CD4-positive, alpha-beta T cell treated with Interleukin-6 for 4 hours (primary cell): ENCODE results near the gene ZNF354C.
"Not testable (repeated sequence)": the region's sequence is repeated elsewhere in the genome, so short reads cannot be mapped to it uniquely, and the experiment has no call there.

ENCODE experiments used
- DNase-seq: peaks from one replicate; pipeline ENCODE4 v3.0.0-alpha.2; 2020; ENCODE audit warnings: mixed read lengths

The ZNF354C gene

DNA sequence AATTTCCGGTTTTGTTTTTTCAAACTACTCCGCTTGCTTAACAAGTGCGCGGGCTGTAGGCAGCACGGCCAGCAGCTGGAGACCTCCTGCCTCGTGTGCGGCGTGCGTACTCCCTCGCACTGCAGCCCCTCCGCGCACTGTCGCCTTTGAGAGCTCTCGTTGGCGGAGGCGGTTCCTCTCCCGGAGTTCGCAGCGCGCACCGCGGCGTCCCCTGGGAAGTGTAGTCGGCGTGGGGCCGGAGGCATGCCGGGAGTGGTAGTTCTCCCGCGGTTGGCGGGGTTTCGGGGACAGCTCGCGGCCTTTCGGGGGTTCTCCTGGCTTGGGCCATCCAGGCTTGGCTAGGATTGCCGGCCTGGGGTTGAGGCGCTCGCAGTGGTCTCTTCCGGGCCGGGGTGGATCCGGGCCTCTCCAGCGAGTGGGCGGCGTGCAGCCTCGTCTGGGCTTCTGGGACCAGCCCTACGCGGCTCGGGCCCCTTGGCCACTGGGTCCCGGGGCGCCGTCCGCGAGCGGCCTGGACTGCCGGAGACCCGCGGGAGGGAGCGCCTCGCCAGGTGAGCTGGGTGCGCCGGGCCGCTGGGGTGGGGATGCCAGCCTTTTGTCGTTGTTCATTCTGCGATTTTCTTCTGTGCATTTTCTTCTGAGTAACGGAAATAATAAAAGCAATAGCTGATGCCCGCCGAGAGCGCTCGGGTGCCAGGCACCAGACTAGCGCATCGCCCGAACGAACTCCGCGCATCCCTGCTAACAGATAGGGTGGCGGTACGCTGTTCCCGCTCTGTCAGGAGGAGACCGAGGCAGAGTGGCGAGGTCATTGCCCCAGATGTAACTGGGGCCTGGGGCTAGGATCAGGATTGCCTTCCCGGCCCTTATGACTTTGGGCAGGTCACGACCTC, at the start of gene ZNF354C:
Gene ZNF354C (plus strand): TSS at position 258 of the 893 bp plus-strand sequence. CDS start 1,696 bp downstream, outside the sequence.
- peak; percentile 89 for DNase-seq

DNA sequence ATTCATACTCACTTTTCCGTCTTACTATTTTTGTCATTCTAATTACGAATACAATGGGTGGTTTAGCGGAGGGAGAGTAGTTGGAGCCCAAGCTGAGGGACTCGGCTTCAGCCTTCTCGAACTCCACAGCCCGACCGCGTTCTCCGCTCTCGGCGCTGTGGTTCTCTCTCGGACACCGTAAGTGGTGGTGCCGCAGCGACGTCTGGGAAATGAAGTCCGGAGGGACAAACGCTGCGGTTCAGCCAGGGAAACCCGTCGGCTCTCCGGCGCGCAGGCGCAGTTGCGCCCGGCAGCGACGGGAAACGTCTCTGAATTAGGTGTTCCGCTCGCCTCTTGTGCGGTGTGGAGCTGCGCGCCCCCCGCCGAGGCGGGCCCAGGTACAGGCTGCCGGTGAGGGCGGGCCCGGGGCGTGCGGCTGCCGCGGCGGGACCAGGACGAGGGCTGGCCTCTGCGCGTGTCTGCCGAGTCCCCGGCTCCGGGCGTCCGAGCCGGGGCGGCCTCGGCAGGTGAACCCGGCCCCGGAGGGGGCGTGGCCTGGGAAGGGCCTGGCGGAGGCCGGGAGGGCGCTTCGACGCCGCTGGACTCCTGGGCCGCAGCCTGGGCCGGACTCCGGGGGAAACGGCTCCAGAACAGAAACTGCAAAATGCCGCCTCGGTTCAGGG, 36.5 kb upstream of the ZNF354C start, which contains the start of gene ZNF879:
Gene ZNF879 (plus strand): TSS at position 277 of the 662 bp plus-strand sequence. CDS start 1,201 bp downstream, outside the sequence.
- peak; percentile 94 for DNase-seq

DNA sequence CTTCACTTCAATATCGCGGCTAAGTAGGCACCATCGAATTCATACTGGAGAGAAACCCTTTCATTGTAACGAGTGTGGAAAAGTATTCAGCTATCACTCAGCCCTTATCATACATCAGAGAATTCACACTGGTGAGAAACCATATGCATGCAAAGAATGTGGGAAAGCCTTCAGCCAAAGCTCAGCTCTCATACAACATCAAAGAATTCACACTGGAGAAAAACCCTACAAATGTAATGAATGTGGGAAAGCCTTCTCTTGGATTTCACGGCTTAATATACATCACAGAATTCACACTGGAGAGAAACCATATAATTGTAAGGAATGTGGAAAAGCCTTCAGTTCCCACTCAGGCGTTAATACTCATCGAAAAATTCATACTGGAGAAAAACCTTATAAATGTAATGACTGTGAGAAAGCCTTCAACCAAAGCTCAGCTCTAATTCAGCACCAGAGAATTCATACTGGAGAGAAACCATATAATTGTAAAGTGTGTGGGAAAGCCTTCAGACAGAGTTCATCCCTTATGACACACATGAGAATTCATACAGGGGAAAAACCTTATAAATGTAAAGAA, 27.1 kb upstream of the ZNF354C start:
- DNase-seq, result no peak

- no peak for DNase-seq
Observed at GRCh38 chr5:179044765-179045164, 15.4 kb upstream of the ZNF354C start.

DNA sequence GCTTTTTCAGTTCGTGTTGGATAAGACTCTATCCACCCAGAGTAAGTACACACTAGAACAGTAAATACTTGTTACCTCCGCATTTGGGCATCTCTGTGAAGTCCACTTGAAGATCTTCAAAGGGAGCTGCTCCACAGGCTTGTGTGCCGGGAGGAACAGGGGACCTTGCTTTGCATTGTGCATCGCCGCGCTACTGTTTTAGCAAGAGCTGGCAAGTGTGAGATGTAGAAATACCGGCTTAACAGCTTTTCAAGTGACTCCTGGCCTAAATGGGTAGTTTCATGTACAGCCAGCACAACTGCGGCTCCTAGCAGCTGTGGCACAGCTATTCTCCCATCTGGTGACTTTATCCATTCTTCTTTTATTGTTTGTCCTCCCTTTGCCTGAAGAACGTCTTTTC, 8.4 kb upstream of the ZNF354C start:
- no peak for DNase-seq

DNA sequence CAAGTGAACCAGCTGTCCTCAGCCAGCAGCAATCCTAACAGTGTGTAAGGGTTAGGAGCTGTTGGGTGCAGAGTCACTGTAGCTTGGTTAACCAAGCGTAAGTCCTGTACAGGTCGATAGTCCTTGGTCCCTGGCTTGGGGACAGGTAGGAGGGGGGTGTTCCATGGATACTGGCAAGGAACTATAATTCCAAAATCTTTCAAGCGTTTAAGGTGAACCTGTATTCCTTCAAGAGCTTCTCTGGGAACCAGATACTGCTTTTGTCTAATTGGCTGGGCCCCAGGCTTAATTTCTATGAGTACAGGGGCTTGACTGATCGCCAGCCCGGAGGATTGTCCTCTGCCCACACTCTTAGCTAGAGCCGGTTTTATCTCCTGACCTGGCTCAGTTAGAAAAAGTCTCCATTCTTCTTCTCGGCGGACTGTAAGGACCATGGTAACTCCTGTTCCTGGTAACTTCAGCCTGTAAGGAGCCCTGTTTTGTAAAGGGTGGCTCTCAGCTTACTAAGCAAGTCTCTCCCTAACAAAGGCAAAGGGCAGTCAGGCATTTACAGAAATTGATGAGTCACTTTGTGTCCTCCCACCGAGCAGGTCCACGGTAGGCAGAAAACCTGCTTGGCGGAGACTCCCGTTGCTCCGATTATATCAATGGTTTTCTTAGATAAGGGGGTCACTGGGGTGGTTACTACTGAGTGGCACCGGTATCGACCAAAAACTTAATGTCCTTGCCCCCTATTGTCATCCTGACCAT, 6.0 kb upstream of the ZNF354C start:
- no peak for DNase-seq

DNA sequence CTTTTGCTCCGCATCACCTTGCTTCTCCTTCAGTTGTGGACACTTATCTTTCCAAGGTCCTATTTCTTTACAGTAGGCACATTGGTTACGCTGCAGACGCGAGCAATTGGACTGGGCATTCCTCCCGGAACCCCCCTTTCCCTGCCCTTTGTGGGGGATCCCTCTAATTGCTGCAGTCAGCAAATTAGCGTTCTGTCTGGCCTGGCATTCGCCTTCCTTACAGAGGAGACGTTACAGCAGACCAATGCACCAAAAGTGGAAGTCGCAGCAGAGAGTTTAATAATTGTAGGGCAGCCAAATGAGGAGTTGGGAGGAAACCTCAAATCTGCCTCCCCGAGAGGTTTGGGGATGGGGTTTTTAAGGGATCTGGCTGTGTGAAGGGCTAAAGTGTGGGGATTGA, 5.3 kb upstream of the ZNF354C start:
- no peak for DNase-seq

DNA sequence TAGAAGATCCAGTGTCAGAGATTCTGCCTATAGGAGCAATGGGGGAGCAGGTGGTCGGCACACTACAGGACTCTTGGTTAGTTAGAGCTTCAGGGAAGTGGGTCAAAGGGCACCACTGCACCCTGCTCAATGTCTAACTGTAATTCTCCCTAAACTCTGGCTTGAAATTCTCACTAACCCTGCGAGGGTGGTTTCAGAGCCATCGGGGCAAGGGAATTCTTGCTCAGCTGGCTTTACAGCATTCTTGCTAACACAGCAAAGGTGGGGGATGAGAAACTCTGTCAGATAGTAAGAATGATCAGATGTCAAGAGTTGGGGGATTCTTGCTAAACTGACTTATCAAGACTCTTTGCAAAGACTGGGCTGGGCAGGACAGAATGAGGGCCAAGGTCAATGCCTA, 4.7 kb upstream of the ZNF354C start:
- no peak for DNase-seq

DNA sequence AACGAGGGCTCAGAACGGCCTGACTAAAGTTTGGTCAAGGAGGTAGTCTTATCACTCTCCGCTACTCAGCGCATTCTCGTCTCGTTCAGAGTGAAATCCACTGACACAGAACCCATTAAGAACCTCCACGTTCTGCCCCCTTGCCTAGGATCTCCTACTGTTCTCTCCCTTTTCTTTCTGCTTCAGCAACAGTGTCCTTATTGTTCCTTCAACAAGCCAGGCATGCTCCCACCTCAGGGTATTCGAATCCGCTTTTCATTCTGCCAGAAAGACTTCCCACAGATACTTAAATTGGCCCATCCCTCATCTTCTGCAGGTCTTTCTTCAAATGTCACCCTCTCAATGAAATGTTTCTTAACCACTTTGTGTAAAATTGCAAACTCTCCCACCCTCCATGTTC, 4.3 kb upstream of the ZNF354C start:
- no peak for DNase-seq

GRCh38 chr5:179061025-179061424, 852 bp downstream of the ZNF354C start:
- DNase-seq, result no peak

DNA sequence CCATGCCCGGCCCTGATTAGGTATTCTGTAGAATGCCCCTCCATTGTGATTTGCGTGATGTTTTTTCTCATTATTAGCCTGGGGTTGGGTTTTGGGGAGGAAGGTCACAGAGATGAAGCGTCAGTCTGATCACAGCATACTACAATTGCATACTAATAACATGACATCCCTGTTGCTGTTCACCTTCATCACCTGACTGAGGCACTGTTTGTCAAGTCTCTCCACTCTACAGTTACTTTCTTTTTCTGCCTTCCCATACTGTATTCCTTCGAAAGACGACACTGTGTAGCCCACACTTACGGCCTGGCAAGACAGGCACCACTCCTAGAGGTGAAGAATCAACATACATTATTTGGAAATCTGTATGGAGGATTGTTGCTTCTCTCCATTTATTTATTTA, 5.5 kb downstream of the ZNF354C start:
- DNase-seq, result no peak

DNA sequence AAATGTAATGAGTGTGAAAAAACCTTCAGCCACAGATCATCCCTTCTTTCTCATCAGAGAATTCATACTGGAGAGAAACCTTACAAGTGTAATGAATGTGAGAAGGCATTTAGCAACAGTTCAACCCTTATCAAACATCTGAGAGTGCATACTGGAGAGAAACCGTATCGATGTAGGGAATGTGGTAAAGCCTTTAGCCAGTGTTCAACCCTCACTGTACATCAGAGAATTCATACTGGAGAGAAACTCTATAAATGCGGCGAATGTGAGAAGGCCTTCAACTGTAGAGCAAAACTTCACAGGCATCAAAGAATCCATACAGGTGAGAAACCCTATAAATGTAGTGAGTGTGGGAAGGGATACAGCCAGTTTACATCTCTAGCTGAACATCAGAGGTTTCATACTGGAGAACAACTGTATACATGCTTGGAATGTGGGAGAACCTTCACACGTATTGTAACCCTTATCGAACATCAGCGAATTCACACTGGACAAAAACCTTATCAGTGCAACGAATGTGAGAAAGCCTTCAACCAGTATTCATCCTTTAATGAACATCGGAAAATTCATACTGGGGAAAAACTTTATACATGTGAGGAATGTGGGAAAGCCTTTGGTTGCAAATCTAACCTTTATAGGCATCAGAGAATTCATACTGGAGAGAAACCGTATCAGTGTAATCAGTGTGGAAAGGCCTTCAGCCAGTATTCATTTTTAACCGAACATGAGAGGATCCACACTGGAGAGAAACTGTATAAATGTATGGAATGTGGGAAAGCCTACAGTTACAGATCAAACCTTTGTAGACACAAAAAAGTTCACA, 19.2 kb downstream of the ZNF354C start:
- no peak for DNase-seq

- DNase-seq, result no peak
Observed at GRCh38 chr5:179080724-179081123, 20.6 kb downstream of the ZNF354C start.

DNA sequence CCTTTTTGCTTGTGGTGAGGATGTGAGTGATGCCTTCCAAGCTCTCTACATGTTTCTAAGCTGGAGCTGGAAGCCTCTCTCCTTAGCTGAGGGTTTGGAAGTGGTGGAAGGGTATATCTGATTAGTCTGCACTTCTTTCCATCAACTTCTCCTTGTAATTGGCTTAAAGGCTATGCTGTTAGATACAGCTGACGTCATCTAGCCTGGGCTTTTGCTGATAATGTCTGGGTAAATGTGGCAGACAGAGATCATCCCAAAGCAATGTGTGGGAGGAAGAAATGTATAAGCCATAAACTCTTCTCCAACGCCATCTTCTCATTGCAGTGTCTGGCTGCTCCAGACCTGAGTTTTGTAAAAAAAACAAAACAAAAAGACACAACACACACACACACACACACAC, 29.3 kb downstream of the ZNF354C start:
- no peak for DNase-seq

DNA sequence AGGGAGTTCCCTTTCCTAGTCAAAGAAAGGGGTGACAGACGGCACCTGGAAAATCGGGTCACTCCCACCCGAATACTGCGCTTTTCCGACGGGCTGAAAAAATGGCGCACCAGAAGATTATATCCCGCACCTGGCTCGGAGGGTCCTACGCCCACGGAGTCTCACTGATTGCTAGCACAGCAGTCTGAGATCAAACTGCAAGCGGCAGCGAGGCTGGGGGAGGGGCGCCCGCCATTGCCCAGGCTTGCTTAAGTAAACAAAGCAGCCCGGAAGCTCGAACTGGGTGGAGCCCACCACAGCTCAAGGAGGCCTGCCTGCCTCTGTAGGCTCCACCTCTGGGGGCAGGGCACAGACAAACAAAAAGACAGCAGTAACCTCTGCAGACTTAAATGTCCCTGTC, 41.1 kb downstream of the ZNF354C start:
- not testable (repeated sequence) for DNase-seq

DNA sequence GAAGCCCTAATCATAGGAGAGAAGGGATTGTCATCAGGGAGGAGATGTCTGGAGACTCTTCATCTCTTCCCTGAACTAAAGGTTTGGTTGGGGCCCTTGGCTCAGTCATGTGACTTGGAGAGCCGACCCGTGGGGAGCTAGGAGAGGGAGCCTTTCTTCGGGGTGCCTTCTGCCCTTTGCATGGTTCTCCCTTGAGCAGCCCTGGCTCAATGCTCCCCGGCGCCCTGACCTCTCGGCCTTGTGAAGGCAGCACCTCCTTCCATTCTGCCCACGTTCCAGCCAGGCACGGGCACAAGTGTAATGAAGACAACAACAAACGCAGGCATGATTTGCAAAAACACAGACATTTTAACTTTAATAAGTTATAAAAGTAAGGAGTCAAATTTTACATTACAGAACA, 50.4 kb downstream of the ZNF354C start:
- no peak for DNase-seq

DNA sequence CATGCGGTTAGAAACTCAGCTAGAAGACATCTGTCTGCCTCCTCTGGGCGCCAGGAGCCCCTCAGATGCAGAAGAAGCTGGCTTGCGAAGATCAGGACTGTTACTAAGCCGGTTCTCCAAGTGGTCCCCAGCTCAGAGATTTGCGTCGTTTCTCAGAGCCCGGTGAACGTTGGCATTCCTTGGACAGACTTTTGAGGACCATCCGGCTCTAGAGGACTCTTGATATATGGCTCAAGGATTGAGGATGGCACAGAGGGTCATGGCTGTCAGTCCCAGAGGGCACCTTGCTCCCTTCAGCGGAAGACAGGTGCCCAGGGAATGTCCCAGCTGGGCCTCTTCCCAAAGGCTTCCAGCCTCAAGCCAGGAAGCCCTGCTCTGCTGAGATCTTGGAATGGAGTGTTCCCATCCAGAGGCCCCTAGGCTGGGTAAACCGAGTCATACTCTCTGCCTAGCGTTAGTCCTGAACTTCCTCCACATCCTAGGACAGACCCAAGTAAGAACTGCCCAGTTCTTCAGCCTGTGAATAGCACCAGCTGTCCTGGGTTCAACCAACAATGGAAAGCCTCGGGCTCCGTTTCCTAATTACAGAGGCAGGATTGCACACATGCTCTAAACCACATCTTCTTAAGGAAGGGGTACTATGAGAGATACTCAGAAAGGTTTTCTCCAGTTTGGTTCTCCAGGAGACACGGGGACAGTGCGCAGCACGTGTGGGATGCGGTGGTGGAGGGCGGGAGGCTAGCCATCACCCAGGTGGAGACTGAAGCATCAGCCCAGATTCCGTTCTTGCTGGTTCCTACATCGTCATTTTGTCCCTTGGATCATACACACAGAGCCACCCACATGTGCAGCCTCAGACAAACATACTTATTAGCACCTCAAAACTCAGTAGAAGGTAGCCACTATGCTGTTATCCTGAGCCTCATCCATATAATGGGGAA, 51.4 kb downstream of the ZNF354C start:
- DNase-seq, result no peak

GRCh38 chr5:179112469-179113142, 52.4 kb downstream of the ZNF354C start:
- DNase-seq, result no peak

GRCh38 chr5:179113143-179113530, 53.0 kb downstream of the ZNF354C start:
- no peak for DNase-seq

DNA sequence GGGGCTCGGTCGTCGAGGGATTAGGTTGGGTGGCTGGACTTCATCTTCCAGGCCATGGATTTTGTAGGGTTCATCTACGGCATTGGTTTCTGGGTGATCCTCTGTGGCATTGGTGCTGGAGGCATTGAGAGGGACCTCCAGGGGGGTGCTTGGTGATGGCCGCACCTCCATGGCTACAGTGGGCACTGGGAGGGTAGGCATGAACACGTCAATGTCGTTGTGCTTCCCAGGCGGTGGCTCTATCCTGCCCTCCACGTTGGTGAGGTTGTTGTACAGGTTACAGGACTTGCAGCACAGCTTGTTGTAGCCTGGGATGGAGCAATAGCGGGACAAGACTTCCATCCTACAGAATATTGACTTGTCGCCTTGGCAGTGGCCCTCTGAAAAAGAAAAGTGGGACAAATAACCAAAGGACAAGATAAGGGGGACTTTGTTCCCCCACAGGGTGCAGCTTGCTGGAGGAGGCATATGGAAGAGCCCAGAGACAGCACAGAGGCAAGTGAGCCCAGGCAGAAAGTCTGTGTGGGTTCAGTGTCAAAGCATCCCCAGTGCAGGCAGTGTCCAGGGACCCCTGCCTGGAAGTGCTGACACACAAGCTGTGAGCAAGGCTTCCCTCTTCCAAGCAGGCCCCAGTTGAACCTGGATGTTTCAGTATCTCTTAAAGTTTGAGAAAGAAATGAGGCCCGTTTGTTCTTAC, 53.9 kb downstream of the ZNF354C start:
- no peak for DNase-seq
